ENCODE results near the gene PUS10.

Gene PUS10

DNA sequence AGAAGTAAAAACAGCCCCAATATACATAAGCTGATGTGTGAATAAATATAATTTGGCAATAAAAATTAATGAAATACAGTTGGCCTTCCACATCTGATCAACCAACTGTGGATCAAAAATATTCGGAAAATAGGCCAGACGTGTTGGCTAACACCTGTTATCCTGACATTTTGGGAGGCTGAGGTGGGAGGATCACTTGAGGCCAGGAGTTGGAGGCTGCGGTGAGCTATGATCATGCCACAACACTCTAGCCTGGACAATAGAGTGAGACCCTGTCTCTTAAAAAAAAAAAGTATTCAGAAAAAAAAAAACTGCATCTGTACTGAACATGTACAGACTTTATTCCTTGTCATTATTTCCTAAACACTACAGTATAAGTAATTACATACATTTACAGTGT, 11.5 kb upstream of the PUS10 start:
- no peak overlapping the region for H3K27ac ChIP-seq (replicated peaks)
- no peaks in the 10 kb centered on the region for H3K27me3 ChIP-seq (ENCODE audit: insufficient read depth, poor library complexity, severe bottlenecking)
- no peak overlapping the region for H3K4me3 ChIP-seq (replicated peaks; ENCODE audit: insufficient read depth, low read length)
- TF ChIP-seq GABPA (IDR thresholded peaks at IDR 0.05; ENCODE audit: low read depth) (no peak), SPI1 (IDR thresholded peaks at IDR 0.05; ENCODE audit: borderline replicate concordance, low read depth) (no peak), POLR2AphosphoS5 (IDR thresholded peaks at IDR 0.05; ENCODE audit: low read depth) (no peak)
- TF ChIP-seq, protein P1, sequence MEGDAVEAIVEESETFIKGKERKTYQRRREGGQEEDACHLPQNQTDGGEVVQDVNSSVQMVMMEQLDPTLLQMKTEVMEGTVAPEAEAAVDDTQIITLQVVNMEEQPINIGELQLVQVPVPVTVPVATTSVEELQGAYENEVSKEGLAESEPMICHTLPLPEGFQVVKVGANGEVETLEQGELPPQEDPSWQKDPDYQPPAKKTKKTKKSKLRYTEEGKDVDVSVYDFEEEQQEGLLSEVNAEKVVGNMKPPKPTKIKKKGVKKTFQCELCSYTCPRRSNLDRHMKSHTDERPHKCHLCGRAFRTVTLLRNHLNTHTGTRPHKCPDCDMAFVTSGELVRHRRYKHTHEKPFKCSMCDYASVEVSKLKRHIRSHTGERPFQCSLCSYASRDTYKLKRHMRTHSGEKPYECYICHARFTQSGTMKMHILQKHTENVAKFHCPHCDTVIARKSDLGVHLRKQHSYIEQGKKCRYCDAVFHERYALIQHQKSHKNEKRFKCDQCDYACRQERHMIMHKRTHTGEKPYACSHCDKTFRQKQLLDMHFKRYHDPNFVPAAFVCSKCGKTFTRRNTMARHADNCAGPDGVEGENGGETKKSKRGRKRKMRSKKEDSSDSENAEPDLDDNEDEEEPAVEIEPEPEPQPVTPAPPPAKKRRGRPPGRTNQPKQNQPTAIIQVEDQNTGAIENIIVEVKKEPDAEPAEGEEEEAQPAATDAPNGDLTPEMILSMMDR (IDR thresholded peaks at IDR 0.05; ENCODE audit: insufficient read depth, low read length), result no peak
- TF ChIP-seq, protein P2, sequence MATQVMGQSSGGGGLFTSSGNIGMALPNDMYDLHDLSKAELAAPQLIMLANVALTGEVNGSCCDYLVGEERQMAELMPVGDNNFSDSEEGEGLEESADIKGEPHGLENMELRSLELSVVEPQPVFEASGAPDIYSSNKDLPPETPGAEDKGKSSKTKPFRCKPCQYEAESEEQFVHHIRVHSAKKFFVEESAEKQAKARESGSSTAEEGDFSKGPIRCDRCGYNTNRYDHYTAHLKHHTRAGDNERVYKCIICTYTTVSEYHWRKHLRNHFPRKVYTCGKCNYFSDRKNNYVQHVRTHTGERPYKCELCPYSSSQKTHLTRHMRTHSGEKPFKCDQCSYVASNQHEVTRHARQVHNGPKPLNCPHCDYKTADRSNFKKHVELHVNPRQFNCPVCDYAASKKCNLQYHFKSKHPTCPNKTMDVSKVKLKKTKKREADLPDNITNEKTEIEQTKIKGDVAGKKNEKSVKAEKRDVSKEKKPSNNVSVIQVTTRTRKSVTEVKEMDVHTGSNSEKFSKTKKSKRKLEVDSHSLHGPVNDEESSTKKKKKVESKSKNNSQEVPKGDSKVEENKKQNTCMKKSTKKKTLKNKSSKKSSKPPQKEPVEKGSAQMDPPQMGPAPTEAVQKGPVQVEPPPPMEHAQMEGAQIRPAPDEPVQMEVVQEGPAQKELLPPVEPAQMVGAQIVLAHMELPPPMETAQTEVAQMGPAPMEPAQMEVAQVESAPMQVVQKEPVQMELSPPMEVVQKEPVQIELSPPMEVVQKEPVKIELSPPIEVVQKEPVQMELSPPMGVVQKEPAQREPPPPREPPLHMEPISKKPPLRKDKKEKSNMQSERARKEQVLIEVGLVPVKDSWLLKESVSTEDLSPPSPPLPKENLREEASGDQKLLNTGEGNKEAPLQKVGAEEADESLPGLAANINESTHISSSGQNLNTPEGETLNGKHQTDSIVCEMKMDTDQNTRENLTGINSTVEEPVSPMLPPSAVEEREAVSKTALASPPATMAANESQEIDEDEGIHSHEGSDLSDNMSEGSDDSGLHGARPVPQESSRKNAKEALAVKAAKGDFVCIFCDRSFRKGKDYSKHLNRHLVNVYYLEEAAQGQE (IDR thresholded peaks at IDR 0.05; ENCODE audit: insufficient replicate concordance, low read depth), result no peak
- no peak for DNase-seq (ENCODE audit: low read depth in 1 of 2, low spot score in 1 of 2)

DNA sequence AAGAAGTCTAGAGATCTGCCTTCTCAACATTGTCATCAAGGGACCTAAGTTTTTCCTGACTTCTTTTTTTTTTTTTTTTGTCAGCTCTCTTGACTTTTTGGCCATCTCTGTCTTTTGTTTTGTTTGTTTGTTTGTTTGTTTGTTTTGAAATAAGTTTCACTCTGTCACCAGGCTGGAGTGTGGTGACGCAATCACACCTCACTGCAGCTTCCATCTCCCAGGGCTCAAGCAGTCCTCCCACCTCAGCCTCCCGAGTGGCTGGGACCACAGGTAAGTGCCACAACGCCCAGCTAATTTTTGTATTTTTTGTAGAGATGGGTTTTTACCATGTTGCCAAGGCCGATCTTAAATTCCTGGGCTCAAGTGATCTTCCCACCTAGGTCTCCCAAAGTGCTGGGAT, 5.6 kb upstream of the PUS10 start:
- H3K27ac ChIP-seq (replicated peaks), result no peak overlapping the region
- TF ChIP-seq POLR2AphosphoS5 (IDR thresholded peaks at IDR 0.05; ENCODE audit: low read depth) (no peak), GABPA (IDR thresholded peaks at IDR 0.05; ENCODE audit: low read depth) (no peak), SPI1 (IDR thresholded peaks at IDR 0.05; ENCODE audit: borderline replicate concordance, low read depth) (no peak)
- TF ChIP-seq, protein P1 (IDR thresholded peaks at IDR 0.05; ENCODE audit: insufficient read depth, low read length), result no peak
- TF ChIP-seq, protein P2 (IDR thresholded peaks at IDR 0.05; ENCODE audit: insufficient replicate concordance, low read depth), result no peak
- no peak overlapping the region for H3K4me3 ChIP-seq (replicated peaks; ENCODE audit: insufficient read depth, low read length)
- no peaks in the 10 kb centered on the region for H3K27me3 ChIP-seq (ENCODE audit: insufficient read depth, poor library complexity, severe bottlenecking)
- no peak for DNase-seq (ENCODE audit: low read depth in 1 of 2, low spot score in 1 of 2)

DNA sequence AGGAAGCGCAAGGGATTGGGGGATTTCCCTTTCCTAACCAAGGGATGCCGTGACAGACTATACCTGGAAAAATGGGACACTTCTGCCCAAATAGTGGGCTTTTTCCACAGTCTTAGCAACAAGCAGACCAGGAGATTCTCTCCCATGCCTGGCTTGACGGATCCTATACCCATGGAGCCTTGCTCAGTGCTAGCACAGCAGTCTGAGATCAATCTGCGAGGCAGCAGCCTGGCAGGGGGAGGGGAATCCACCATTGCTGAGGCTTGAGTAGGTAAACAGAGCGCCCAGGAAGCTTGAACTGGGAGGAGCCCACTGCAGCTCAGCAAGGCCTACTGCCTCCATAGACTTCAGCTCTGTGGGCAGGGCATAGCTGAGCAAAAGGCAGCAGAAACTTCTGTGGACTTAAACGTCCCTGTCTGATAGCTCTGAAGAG, 3.2 kb upstream of the PUS10 start:
- Histone ChIP-seq H3K27ac (replicated peaks) (no peak overlapping the region), H3K27me3 (ENCODE audit: insufficient read depth, poor library complexity, severe bottlenecking) (no peaks in the 10 kb centered on the region), H3K4me3 (replicated peaks; ENCODE audit: insufficient read depth, low read length) (no peak overlapping the region)
- no peak for DNase-seq (ENCODE audit: low read depth in 1 of 2, low spot score in 1 of 2)
- TF ChIP-seq GABPA (IDR thresholded peaks at IDR 0.05; ENCODE audit: low read depth) (no peak), SPI1 (IDR thresholded peaks at IDR 0.05; ENCODE audit: borderline replicate concordance, low read depth) (no peak), POLR2AphosphoS5 (IDR thresholded peaks at IDR 0.05; ENCODE audit: low read depth) (no peak)
- TF ChIP-seq, protein P2 (IDR thresholded peaks at IDR 0.05; ENCODE audit: insufficient replicate concordance, low read depth), result no peak
- TF ChIP-seq, protein P1 (IDR thresholded peaks at IDR 0.05; ENCODE audit: insufficient read depth, low read length), result no peak

All from HL-60 (cell line).